Esophagus (tissue), 2 donors: ENCODE results near the gene HOXD8. TPM values are rescaled to one million over a fixed set of nuclear protein-coding genes. Genes with fewer than 3 reads are reported as not detected.

Source experiments
- H3K27ac ChIP-seq, 2 donors: one replicate each; pipeline ENCODE4 v1.5.1; 2013; ENCODE audit warnings: low read depth in 2 of 2, mild to moderate bottlenecking in 2 of 2, inconsistent platforms in 1 of 2, low read length in 1 of 2, moderate library complexity in 1 of 2
- H3K27me3 ChIP-seq, 2 donors: one replicate each; pipeline ENCODE4 v1.6.1; 2013; ENCODE audit warnings: low read length in 2 of 2, control low read depth in 1 of 2, mild to moderate bottlenecking in 1 of 2; ENCODE audit not compliant: insufficient read depth in 2 of 2, control insufficient read depth in 1 of 2
- H3K36me3 ChIP-seq, 2 donors: one replicate each; pipeline ENCODE4 v1.6.1; 2013; ENCODE audit warnings: low read length in 1 of 2; ENCODE audit not compliant: control insufficient read depth in 2 of 2, insufficient read depth in 2 of 2
- H3K4me1 ChIP-seq, 2 donors: one replicate each; pipeline ENCODE4 v1.6.1; 2013; ENCODE audit warnings: low read length in 1 of 2; ENCODE audit not compliant: control insufficient read depth in 2 of 2, insufficient read depth in 2 of 2
- H3K4me3 ChIP-seq, 2 donors: one replicate each; pipeline ENCODE4 v1.5.1; 2013; ENCODE audit warnings: low read length in 2 of 2, mild to moderate bottlenecking in 2 of 2, low read depth in 1 of 2, moderate library complexity in 1 of 2
- H3K9me3 ChIP-seq, 2 donors: one replicate each; pipeline ENCODE4 v1.6.1; 2013; ENCODE audit warnings: mild to moderate bottlenecking in 2 of 2, low read depth in 1 of 2, low read length in 1 of 2, moderate library complexity in 1 of 2; ENCODE audit not compliant: control insufficient read depth in 2 of 2, insufficient read depth in 1 of 2
- WGBS, 2 donors: extraction: QIAGEN DNeasy Blood & Tissue Kit; methylation state at CpG; one replicate each; pipeline ENCODE4 v1.1.7; 2013; 5-methylcytosine and 5-hydroxymethylcytosine counted together
- polyA plus RNA-seq, 2 donors: library from polyadenylated mRNA; stranded (reverse); fragments of 200-250 nt; gene quantifications; one replicate each; pipeline ENCODE4 v1.2.3, GENCODE V29; 2013
- donor health status: healthy with polysubstance abuse.
- donor health status: Bipolar disorder and iron deficiency.

The HOXD8 gene
- polyA plus RNA-seq, 2 donors: 1.0 to 1.3 TPM

GRCh38 chr2:176178038-176178756 is 48.7 kb downstream of the HOXD8 start:
- H3K36me3 ChIP-seq: no peaks in the 10 kb centered on the region
- peaks cover 0 to 3% of the 10 kb centered on the region in 2 donors for H3K9me3 ChIP-seq
- peak overlapping the region in 1 of 2 donors; percentile 6 for H3K27ac ChIP-seq
- H3K4me3 ChIP-seq: peak overlapping the region; percentile 40 to 41
- H3K4me1 ChIP-seq: peaks cover 3 to 8% of the 10 kb centered on the region in 2 donors
- WGBS, 2 donors: 2 to 3% methylated on average over 65 to 68 of the region's 68 CpGs
- H3K27me3 ChIP-seq: peaks cover 4 to 16% of the 10 kb centered on the region in 2 donors

DNA sequence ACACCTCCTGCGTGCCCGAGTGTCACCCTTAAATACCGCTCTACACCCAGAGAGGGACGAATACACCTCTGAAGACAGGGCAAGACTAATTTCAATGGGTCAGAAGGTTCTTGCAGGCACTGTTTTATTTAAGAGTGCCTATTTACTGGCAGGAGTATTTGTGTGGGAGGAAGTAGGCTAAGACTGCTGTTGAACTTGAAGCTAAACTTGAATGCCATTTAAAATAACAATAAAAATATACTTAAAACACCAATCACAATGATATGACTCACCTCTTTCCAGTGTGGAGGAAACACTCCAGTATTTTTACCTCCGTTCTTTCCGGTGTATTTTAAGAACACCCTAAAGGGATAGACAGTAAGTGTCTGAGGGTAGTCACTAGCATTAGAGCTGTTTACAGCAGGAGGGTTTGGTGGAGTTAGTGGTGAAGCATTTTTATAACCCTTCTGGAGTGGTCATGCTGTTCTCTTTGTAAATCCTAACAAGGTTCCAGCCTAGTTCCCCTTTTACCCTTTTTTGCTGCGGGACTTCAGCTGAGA is 49.3 kb downstream of the HOXD8 start:
- 16 to 23% methylated on average over 7 of the region's 7 CpGs for WGBS, 2 donors
- H3K27me3 ChIP-seq: peaks cover 4 to 16% of the 10 kb centered on the region in 2 donors
- no peaks in the 10 kb centered on the region for H3K36me3 ChIP-seq
- peak overlapping the region; percentile 40 to 41 for H3K4me3 ChIP-seq
- peaks cover 3 to 8% of the 10 kb centered on the region in 2 donors for H3K4me1 ChIP-seq
- H3K9me3 ChIP-seq: peaks cover 0 to 3% of the 10 kb centered on the region in 2 donors
- no peak overlapping the region for H3K27ac ChIP-seq

DNA sequence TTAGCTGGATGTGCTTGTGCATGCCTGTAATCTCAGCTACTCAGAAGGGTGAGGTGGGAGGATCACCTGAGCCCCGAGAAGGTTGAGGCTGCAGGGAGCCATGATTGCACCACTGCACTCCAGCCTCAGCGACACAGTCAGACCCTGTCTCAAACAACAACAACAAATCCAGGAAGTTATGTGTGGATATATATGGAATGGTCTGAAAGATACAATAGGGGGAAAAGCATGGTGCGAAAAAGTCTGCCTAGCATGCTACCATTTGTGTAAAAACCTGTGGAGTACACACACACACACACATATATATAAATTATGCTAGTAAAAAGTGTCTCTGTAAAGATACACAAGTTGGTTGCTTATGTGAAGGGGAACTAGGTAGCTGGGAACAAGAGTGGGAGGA is 52.0 kb downstream of the HOXD8 start:
- WGBS, 2 donors: 77 to 79% methylated on average over 3 of the region's 3 CpGs
- no peak overlapping the region for H3K27ac ChIP-seq
- H3K27me3 ChIP-seq: peaks cover 4 to 11% of the 10 kb centered on the region in 2 donors
- H3K4me3 ChIP-seq: no peak overlapping the region
- H3K36me3 ChIP-seq: no peaks in the 10 kb centered on the region
- H3K4me1 ChIP-seq: peaks cover 3 to 8% of the 10 kb centered on the region in 2 donors
- H3K9me3 ChIP-seq: peaks cover 0 to 3% of the 10 kb centered on the region in 2 donors

Other genes starting within 250 kb of the HOXD8 start
- 1 to 10 TPM; 5.9 to 6.0 TPM for gene LNPK, start 127.4 kb upstream of the HOXD8 start, polyA plus RNA-seq
- not detected for gene EVX2, start 45.7 kb upstream of the HOXD8 start, polyA plus RNA-seq
- gene HOXD13, start 37.0 kb upstream of the HOXD8 start, polyA plus RNA-seq: not detected
- gene HOXD12, start 29.9 kb upstream of the HOXD8 start, polyA plus RNA-seq: not detected
- gene HOXD11, start 22.4 kb upstream of the HOXD8 start, polyA plus RNA-seq: under 1 TPM in 1 of 2 donors, not detected in 1; 0.08 TPM
- gene HOXD10, start 12.9 kb upstream of the HOXD8 start, polyA plus RNA-seq: under 1 TPM; 0.18 to 0.31 TPM
- gene HOXD9, start 7.0 kb upstream of the HOXD8 start, polyA plus RNA-seq: 1 to 10 TPM in 1 of 2 donors, under 1 TPM in 1; 0.99 to 2.4 TPM
- gene HOXD4, start 21.8 kb downstream of the HOXD8 start, polyA plus RNA-seq: 1 to 10 TPM in 1 of 2 donors, under 1 TPM in 1; 0.61 to 1.0 TPM
- under 1 TPM; 0.35 to 0.77 TPM for gene HOXD3, start 27.6 kb downstream of the HOXD8 start, polyA plus RNA-seq
- gene HOXD1, start 59.0 kb downstream of the HOXD8 start, polyA plus RNA-seq: under 1 TPM; 0.21 to 0.43 TPM
- 10 to 100 TPM; 43.1 to 45.4 TPM for gene MTX2, start 139.7 kb downstream of the HOXD8 start, polyA plus RNA-seq